ENCODE data around the gene SDS.

The SDS gene, protein sequence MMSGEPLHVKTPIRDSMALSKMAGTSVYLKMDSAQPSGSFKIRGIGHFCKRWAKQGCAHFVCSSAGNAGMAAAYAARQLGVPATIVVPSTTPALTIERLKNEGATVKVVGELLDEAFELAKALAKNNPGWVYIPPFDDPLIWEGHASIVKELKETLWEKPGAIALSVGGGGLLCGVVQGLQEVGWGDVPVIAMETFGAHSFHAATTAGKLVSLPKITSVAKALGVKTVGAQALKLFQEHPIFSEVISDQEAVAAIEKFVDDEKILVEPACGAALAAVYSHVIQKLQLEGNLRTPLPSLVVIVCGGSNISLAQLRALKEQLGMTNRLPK

DNA sequence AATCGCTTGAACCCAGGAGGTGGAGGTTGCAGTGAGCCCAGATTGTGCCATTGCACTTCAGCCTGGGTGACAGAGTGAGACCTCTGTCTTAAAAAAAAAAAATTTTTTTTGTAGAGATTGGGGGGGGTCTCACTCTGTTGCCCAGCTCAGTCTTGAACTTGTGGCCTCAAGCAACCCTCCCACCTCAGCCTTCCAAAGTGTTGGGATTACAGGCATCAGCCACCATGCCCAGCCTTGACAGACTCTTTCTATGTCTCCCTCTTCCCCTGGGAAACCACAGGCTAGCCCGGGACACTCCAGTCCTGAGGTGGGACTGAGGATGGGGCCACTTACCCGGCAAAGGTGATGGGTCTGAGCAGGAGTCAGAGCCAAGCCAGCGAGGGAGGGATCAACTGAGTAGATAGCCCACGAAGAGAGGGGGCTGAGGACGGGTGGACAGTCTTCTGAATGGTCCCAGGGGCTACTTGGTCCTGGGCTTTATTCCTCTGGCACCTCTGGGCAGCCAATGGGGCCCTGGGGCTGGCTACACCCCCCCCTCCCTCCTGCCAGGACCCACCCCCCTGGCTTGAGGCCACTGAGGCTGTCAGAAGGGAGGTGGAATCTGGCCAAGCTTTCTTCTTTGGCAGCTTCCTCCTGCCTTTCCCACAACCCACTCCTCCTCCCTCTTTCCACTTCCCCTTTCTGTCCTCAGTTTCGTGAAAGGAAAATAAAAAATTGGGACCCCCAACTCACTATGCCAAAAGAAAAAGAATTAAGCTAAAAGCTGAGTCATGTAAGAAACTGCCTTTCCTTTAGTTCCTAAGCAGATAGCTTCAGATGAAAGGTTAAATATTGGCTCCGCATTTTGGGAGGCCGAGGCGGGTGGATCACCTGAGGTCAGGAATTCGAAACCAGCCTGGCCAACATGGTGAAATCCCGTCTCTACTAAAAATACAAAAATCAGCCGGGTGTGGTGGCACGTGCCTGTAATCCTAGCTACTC is at the start of gene SDS:
SDS (minus strand) TSS at position 453 of the 981 bp plus-strand sequence. CDS start 4,179 bp downstream, outside the sequence.
- no peak for DNase-seq

DNA sequence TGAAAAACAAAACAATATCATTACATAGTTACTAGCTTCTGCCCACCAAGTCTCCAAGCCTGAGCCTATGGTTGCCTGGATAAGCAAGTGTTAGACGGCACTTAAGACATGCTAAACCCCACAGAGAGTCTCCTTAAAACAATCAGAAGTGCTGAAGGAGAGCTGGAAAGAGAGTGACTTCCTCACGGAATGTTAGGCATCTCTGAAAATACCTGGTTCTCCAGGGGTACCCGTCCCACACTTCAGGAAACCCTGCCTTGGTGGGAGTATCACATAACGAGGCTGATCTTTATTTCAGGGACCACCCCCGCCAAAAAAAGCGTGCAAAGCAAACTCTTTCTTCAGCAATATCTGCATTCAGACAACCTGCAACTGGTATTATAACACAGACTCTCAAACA is 49.6 kb upstream of the SDS start:
- DNase-seq = no peak

DNA sequence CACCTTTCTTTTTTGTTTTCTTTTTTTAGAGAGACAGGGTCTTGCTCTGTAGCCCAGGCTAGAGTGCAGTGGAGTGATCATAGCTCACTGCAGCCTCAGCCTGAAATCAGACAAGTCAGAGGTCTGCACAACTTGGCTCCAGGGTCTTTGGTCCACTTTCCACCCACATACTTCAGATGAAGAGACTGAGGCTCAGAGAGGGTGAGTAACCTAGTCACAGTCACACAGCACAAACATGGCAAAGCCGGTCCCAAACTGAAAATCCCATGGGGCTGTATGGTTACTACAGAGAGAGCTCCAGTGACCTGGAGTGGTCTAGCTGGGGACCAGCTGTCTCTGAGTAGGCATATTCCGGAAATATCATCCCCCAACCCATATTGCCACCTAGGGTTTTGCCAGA is 48.8 kb upstream of the SDS start:
- no peak for DNase-seq

DNA sequence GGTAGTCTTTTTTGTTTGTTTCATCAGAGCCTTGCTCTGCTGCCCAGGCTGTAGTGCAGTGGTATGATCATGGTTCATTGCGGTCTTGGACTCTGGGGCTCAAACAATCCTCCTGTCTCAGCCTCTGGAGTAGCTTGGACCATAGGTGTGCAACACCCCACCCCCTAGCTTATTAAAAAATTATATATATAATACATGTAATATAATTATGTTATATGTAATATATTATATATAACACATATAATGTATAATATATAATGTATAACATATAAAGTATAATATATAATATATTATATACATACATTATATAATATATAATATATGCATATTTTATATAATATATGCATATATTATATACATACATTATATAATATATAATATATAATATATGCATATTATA is 46.2 kb upstream of the SDS start:
- DNase-seq = no peak

DNA sequence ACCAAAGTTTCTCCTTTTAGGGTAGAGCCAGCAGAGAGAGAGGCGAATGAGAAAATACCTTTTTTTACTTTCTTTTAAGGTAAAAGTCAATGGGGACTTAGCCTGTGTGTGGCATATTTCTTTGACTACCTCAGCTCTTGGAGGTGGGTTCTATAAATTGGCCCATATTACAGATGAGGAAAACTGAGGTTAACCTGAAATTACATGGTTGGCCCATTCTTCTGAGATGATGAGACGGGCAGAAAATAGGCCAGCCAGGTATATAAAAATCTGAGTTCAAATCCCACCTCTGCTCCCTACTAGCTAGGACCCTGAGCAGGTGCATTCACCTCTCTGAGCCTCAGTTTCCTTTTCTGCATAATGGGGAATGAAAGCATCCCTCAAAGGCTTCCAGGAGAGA is 45.6 kb upstream of the SDS start:
- no peak for DNase-seq

DNA sequence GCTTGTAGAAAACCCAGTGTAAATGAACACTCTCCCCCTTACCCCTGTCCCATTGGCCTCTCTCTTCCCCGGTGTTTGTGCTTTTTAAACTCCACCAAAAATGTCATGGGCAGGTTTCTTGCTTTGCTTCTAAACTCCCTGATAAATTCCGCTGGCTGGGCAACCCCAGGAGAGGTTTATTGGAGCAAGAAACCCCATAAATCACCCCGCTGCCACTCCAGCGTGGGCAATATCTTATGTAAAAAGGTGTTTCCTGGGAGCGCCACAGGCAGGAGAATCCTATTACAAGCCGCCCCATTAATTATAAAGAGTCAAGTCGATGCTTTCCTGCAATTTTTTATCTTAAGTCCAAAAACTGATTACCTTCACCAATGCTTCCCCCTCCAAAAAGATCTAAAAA is 45.2 kb upstream of the SDS start:
- no peak for DNase-seq

DNA sequence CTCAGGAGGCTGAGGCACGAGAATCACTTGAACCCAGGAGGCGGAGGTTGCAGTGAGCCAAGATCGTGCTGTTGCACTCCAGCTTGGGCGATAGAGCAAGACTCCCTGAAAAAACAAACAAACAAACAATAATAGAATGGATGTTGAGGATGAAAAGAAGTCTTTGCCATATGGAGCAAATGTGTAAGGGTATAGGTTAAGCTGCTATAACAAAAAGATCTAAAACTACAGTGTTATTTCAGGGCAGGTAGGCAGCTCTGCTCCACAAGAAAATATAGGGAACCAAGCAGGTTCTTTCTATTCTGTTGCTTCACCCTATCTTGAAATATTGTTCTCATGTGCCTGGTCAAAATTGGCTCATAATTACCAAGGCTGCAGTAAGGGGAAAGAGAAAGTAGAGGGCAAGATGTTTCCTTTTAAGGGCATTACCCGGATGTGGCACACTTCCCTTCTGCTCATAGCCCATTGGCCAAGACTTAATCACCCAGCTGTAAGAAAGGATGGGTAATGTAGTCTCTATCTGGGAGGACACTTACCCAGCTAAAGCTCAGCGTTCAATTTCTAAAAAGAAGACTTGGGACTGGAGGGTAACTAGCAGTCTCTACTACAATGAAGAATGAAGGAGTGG is 42.0 kb upstream of the SDS start:
- DNase-seq = no peak

DNA sequence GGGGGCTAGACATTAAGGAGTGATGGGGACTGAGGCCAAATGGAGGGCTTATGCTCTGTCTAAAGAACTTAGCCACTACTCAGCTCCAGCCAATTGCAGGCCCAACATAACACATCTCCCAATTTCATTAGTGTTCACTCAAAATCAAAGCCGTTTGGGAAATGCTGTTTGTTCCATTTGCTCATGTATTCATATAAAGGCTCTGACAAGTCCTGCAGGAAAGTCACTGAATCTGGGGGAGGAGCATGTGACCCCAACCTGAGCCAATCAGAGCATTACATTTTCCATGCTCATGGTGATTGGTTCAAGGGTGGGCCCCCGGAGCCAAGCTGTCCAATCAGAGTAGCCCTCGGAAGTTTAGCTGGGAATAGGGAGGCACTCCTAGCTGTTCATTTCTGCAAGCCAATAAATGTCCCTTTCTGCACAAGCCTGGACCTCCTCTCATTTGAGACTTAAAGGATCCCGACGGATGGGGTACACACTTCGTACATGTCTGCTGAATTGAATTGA is 39.4 kb upstream of the SDS start:
- no peak for DNase-seq

DNA sequence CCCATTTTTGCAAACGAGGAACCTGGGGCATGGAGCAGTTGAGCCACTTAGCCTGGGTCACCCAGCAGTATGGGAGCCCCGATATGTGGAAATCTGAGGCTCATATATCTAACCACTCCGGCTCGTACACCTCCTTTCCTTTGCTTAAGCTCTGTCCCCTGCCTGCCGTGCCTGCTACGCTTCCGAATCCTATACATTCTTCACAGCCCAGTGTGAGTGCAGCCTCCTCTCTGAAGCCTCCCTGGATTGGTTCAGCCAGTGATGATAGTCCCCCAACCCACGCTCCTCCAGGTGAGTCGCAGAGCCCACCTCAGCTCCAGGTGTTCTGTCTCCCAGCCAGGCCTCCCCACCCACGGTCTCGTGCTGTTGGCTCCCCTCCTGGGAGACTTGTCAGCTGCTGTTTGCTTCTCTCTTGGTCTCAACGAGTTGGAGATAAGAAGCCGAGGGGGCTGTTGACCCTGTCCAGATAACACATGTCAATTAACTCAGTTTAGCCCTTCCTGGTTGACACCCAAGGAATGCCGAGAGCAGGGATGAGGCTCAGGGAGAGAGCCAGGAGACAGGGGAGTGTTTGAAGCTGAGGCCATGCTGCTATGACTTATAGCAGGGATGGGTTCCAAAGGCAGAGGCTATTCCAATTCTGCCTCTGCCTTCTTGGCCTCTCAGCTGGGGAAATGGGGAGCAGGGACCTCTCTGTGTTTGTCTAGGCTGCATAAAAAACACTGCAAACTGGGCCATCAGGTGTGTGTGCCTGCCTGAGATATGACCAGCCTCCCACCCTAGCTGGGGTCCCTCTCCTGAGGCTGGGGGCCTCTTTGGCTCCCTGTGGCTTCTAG is 37.5 kb upstream of the SDS start:
- DNase-seq = no peak

DNA sequence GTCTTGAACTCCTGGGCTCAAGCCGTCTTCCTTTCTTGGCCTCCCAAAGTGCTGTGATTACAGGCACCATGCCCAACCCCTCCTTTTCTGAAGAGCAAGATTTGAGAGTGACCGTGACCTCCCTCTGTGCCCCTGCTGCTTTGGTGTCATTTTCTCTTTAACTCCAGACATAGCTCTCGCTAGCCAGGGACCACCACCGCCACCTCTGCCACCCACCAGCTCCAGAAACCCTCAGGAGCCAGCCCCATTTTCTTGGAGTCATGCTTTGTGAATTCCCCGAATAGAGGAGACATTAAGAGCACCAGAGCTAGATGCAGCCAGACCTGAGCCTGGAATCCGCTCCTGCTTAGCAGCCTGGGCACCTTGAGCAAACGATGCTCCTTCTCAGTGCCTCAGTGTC is 36.6 kb upstream of the SDS start:
- DNase-seq = no peak

DNA sequence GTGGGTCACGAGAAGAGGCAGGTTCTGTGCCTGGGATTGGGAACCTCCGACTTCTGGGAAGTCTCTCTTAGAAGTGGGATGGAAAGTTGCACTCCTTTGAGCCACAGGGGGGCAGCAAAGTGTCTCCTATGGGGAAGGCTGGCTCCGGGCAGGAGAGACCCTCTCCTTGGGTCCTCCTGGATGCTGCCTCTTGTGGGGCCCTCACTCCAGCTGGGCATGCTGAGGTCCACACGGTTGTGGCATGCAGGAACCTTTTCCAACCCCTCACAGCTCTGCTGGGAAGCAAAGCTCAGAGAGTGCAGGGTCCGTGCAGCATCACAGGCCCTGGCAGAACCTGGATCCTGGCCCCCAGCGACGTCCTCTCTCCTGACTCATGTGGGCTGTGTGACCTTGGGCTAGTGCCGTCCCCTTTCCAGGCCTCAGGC is 35.9 kb upstream of the SDS start:
- DNase-seq = no peak

DNA sequence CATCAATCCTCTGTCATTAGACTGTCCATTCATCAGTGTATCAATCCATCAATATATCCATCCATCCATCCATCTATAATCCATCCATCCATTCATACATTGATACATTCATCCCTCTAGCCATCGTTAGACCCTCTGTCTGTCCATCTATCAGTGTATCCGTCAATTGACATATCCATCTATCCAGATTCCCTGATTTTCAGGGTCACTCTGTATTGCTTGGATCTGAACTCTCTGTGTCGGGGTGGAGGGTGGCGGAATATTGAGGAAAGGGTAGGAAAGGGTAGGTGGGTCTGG is 35.6 kb upstream of the SDS start:
- no peak for DNase-seq

DNA sequence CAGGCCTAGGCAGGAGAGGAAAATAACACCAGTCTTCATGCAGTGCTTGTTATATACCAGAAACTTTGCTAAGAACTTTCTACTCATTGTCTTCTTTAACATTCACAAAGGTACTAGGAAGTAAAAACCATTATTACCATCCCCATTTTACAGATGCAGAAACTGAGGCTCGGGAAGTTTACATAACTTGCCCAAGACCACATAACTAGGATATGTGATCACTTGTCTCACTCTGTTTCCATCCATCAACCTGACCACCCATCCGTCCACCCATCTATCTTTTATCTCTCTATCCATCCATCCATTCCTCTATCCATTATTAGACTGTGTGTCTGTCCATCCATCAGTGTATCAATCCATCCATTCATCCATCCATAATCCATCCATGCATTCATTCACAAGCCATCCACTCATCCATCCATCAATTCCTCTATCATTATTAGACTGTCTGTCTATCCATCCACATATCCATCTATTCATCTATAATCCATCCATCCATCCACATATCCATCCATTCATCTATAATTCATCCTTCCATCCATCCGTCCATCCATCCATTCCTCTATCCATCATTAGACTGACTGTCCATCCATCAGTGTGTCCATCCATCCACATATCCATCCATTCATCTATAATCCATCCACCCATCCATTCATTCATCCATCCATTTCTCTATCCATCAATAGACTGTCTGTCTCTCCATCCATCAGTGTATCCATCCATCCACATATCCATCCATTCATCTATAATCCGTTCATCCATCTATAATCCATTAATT is 35.0 kb upstream of the SDS start:
- DNase-seq = no peak

DNA sequence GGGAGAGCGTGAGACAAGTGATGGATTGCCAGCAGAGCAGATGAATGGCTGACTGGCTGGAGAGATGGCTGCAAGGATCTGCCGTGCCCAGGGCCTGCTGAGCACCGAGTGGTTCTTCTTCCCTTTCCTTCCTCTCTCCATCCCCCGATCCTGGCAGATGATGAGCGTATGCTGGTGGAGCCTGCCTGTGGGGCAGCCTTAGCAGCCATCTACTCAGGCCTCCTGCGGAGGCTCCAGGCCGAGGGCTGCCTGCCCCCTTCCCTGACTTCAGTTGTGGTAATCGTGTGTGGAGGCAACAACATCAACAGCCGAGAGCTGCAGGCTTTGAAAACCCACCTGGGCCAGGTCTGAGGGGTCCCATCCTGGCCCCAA is 34.0 kb upstream of the SDS start:
- DNase-seq = no peak

DNA sequence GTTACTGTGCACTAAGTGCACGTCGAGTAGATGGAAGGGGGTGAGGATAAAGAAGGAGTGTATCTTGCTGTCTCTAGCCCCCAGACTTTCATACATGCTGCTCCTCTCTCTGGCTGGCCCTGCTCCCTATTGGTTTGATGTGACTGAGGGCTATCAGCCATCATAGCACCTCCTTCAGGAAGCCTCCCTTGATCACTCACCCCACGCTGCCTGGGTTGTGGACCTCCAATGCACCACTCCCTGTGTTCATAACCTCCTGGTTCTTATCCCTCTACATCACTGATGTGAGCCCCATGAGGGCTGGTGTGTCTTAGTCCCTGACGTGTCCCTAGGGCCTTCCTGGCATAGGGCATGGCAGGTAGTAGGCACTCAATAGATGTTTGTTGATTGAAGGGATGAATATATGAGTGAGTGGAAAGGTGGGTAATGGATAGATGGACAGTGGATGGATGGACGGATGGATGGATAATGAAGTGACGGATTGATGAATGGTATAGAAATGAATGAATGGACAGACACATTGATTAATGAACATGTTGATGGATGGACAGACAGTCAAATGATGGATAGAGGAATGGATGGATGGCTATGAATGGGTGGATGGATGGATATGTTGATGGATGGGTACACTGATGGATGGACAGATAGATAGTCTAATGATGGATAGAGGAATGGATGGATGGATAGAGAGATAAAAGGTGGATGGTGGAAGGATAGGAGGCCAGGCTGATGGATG is 33.5 kb upstream of the SDS start:
- no peak for DNase-seq

DNA sequence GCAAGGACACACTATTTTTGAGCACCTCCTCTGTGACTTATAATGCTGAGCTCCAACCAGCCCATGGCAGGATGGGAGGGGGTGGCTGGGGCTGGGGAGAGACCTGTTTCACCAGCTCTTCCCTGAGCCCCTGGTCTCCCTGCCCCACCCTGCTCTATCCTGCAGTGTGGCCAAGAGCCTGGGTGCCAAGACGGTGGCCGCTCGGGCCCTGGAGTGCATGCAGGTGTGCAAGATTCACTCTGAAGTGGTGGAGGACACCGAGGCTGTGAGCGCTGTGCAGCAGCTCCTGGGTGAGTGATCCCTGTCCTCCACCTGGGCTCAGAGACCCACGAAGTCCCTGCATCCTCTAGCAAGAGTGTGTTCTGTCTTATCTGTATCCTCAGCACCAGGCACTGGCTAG is 32.9 kb upstream of the SDS start:
- DNase-seq = no peak

DNA sequence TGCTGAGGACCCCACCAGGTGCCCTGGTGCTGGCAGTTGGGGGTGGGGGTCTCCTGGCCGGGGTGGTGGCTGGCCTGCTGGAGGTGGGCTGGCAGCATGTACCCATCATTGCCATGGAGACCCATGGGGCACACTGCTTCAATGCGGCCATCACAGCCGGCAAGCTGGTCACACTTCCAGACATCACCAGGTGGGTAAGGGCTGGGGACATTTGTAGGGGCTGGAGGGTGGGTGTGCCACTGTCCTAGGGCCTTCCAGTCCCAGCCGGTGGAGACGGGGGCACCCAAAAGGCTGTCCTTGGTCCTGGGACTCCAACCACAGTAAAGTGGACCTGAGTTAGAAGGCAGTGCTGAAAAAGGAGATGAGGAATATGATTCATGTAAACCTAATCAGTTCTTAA is 31.7 kb upstream of the SDS start:
- DNase-seq = no peak

DNA sequence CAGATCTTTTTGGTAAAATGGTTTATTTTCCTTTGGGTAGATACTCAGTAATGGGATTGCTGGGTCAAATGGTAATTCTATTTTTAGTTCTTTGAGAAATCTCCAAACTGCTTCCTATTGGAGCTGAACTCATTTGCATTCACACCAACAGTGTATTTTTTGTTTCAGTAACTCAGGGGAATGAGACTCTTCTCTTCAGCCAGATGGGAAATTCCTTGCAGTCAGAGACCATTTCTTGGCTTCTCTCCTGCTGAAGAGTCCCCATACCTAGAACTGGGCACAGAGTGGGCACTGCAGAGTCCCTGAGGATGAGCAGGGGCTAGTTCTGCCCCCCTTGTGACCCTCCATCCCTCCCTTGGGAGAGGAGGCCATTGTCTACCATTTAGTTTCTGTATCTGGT is 29.3 kb upstream of the SDS start:
- DNase-seq = no peak

DNA sequence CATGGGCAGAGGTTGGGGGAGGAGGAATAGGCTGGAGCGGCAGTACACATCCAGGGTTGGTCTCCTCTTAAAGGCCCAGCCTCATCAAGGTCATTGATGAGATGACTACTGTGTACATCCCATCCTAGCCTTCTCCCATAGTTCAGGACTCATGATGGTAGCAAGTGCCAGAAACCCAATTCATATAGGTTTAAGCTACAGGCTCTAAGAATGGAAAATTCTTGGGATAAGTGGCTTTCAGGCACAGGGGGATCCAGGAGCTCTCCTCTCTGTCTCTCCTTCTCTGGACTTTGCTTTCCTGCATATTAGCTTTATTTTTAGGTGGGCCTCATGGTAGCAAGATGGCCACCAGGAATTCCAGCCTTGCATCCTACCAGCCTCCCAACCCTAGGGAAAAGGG is 24.8 kb upstream of the SDS start:
- no peak for DNase-seq

DNA sequence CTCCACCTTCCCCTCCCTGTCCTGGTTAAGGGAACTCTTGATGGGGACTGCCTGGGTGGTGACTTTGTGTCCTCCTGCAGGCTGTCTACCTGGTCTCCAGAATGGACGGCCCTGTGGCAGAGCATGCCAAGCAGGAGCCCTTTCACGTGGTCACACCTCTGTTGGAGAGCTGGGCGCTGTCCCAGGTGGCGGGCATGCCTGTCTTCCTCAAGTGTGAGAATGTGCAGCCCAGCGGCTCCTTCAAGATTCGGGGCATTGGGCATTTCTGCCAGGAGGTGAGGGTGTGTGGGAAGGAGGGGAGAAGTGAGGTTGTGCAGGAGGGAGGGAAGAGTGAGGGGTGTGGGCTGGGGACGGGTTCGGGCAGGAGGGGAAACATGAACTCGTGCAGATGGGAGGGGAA is 24.2 kb upstream of the SDS start:
- no peak for DNase-seq

DNA sequence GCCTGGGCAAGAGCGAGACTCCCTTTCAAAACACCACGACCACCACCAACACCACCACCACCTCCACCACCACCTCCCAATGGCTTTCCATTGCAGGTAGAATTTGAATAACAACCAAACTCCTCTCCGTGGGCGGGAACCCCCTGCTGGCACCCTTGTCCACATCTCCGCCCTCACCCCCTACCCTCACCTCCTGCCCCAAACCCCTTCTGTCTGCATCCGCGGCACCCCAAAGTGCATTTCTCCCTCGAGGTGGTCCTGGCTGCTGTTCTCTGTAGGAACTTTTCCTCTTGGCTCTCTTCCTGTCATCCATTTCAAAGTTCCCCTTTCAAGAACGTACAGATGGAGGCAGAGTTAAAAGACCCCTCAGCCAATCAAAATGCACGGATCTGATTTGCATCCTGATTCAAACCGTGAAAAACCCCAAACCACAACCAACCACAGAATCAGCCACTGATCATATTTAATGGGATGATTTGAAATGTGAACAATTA is 22.3 kb upstream of the SDS start:
- DNase-seq = no peak

Measured in cerebellar nuclear complex (tissue), 1 donor.